Ovary (tissue), 9 donors: ENCODE data around the gene CHN2. TPM values are rescaled to one million over a fixed set of nuclear protein-coding genes. Genes with fewer than 3 reads are reported as not detected.

Source experiments
- DNase-seq, 5 donors: peaks; one replicate each; pipeline ENCODE4 v3.0.0-alpha.2; 2019 to 2020
- H3K27ac ChIP-seq, 2 donors: fragments of 200-600 bp; one replicate each; pipeline versions ENCODE4 v1.5.1 to v1.8.0; 2019 to 2022
- H3K27me3 ChIP-seq: fragments of 200-600 bp; one replicate; pipeline ENCODE4 v1.8.0; 2022
- H3K36me3 ChIP-seq: fragments of 200-600 bp; sonication (generic); one replicate; pipeline ENCODE4 v1.5.1; 2019
- H3K4me1 ChIP-seq: one replicate; pipeline ENCODE4 v1.8.1; 2013; ENCODE audit warnings: mild to moderate bottlenecking, moderate library complexity; ENCODE audit not compliant: insufficient read depth
- H3K4me3 ChIP-seq: fragments of 200-600 bp; sonication (generic); one replicate; pipeline ENCODE4 v1.5.1; 2017
- H3K9me3 ChIP-seq, 2 donors: fragments of 200-600 bp in 1 of 2; sonication (generic) in 1 of 2; one replicate each; pipeline versions ENCODE4 v1.5.1 to v1.8.1; 2013 to 2019; ENCODE audit warnings: mild to moderate bottlenecking in 1 of 2, moderate library complexity in 1 of 2
- EP300 ChIP-seq: sonication (generic); formaldehyde crosslinking; IDR thresholded peaks from one replicate; pipeline ENCODE4 v1.6.1; 2017; ENCODE audit warnings: antibody characterized with exemption
- POLR2A ChIP-seq: fragments of 450-650 bp; IDR thresholded peaks from one replicate; pipeline ENCODE4 v1.6.1; 2017; ENCODE audit warnings: antibody characterized with exemption, mild to moderate bottlenecking, moderate library complexity
- WGBS, 3 donors: extraction: QIAGEN DNeasy Blood & Tissue Kit in 1 of 3; methylation state at CpG; one replicate each; pipeline versions ENCODE4 v1.1.5 to v1.1.7; 2013 to 2017; 5-methylcytosine and 5-hydroxymethylcytosine counted together
- intact Hi-C, 4 donors: fragments of 100-400 bp; cut with DNase I; formaldehyde crosslinking; loops; one replicate each; pipeline versions ENCODE4 v1.11.0 to v1.15.1; 2022 to 2023
- polyA plus RNA-seq, 2 donors: library from polyadenylated mRNA; stranded (reverse); fragments of 200-250 nt in 1 of 2; fragments of 350-450 nt in 1 of 2; fragmentation: Illumina TruSeq in 1 of 2; extraction: RNeasy Lipid Tissue Mini Kit (QIAGEN cat#74804) in 1 of 2; gene quantifications; one replicate each; pipeline ENCODE4 v1.2.3, GENCODE V29; 2013 to 2014
- total RNA-seq, 7 donors: library from RNA; depleted of rRNA in 2 of 7; stranded (reverse); fragments of >200 nt in 2 of 7; fragmentation: NEBNext Ultra II Directional in 3 of 7; extraction: Animal tissue kit (Norgen Biotek cat#: 25700) in 3 of 7; gene quantifications; one replicate each; pipeline versions ENCODE4 v1.1.0 to v1.2.4, GENCODE V29; 2016 to 2023
- TF ChIP-seq, protein P1 (sequence below), 3 donors: fragments of 450-650 bp in 2 of 3; fragments of 200-600 bp in 1 of 3; IDR thresholded peaks; one replicate each; pipeline versions ENCODE4 v1.5.1 to v1.8.0; 2016 to 2022; ENCODE audit warnings: antibody characterized with exemption in 3 of 3, mild to moderate bottlenecking in 1 of 3
- donor health status: DM: no; HTN: no; CAD: no; lungs with moderate emphysema.
- donor health status: DM: no; HTN: no; CAD: no.
- donor health status: Bipolar disorder and iron deficiency.
- donor health status: DM: yes; HTN: yes; CAD: no.
- donor health status: DM: no; HTN: no; CAD: no.
- donor health status: DM: yes; HTN: yes; CAD: no.

CHN2 gene
- total and polyA plus RNA-seq, 9 donors = 17.9 to 32.6 (median 22.3) TPM

DNA sequence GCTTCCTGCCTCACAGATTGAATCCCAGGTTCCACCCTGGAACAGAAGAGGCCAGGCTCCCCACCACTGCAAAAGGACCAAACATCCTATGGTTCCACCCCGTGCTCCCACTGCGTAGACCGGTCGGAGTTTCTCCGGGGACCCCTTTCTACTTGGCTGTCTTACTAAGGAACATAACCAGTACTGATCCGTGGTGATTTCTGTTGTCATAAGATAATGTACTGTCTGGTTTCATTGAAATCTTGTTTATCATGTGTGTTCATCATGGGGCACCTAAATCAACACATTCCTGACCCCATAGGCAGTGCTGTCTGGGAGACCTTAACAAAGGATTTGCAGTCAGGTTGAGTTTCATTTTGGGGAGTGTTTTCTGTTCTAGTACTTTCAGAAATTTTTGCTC is 104.5 kb downstream of the CHN2 start:
- no peak overlapping the region for H3K4me3 ChIP-seq
- intact Hi-C loops = no loop called here
- no peak overlapping the region for H3K27ac ChIP-seq
- no peaks in the 10 kb centered on the region for H3K4me1 ChIP-seq
- TF ChIP-seq POLR2A = no peak
- TF ChIP-seq, protein P1, sequence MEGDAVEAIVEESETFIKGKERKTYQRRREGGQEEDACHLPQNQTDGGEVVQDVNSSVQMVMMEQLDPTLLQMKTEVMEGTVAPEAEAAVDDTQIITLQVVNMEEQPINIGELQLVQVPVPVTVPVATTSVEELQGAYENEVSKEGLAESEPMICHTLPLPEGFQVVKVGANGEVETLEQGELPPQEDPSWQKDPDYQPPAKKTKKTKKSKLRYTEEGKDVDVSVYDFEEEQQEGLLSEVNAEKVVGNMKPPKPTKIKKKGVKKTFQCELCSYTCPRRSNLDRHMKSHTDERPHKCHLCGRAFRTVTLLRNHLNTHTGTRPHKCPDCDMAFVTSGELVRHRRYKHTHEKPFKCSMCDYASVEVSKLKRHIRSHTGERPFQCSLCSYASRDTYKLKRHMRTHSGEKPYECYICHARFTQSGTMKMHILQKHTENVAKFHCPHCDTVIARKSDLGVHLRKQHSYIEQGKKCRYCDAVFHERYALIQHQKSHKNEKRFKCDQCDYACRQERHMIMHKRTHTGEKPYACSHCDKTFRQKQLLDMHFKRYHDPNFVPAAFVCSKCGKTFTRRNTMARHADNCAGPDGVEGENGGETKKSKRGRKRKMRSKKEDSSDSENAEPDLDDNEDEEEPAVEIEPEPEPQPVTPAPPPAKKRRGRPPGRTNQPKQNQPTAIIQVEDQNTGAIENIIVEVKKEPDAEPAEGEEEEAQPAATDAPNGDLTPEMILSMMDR (IDR thresholded peaks at IDR 0.05) = no peak
- TF ChIP-seq EP300 = no peak
- 85 to 92% (median 89%) methylated on average over 6 of the region's 6 CpGs for WGBS, 3 donors
- DNase-seq = no peak
- H3K36me3 ChIP-seq = no peaks in the 10 kb centered on the region
- no peaks in the 10 kb centered on the region for H3K9me3 ChIP-seq
- no peaks in the 10 kb centered on the region for H3K27me3 ChIP-seq

DNA sequence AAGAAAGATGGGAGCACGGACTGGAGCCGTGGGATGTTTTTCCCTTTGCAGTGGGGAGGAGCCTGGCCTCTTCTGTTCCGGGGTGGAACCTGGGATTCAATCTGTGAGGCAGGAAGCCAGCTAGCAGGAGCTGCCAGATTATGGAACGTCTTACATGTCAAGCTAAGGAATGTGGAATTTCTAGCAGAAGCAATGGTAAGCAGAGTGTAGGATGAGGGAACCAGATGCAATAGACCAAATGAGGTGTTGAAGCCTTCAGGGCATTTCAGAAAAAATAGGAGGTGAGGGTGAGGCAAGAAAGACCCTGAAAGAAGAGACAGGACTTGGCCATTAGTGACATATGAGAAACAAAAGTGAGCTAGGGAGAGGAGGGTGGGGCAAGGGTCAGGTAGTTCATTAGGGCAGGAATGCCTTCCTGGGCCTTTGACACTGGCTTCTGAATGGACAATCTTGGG is 105.5 kb downstream of the CHN2 start:
- DNase-seq = no peak
- H3K4me3 ChIP-seq = no peak overlapping the region
- no peaks in the 10 kb centered on the region for H3K27me3 ChIP-seq
- intact Hi-C loops = no loop called here
- H3K27ac ChIP-seq = no peak overlapping the region
- TF ChIP-seq EP300 = no peak
- no peak for TF ChIP-seq POLR2A
- TF ChIP-seq, protein P1 (IDR thresholded peaks at IDR 0.05) = no peak
- no peaks in the 10 kb centered on the region for H3K36me3 ChIP-seq
- no peaks in the 10 kb centered on the region for H3K4me1 ChIP-seq
- 19 to 43% (median 43%) methylated on average over 4 of the region's 4 CpGs for WGBS, 3 donors
- no peaks in the 10 kb centered on the region for H3K9me3 ChIP-seq

DNA sequence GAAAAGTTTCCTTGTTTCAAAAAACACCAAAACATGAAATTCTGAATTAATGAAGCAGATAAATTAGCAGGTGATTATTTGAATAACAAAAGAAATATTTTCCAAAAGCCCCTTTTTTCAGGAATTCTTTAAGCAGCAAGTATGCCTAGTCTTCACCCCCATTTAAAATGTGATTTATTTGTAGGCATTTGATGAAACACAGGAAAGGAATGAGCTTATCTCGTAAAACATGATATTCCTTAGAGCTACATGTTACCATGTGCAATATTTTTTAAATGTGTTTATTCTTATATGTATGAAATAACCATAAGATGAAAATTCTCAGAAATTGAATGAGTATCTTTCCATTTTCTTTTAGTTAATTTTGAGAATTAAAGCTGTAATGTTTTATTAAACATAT is 106.1 kb downstream of the CHN2 start:
- Histone ChIP-seq H3K4me3 (no peak overlapping the region), H3K36me3 (no peaks in the 10 kb centered on the region), H3K4me1 (no peaks in the 10 kb centered on the region), H3K27ac (no peak overlapping the region), H3K9me3 (no peaks in the 10 kb centered on the region), H3K27me3 (no peaks in the 10 kb centered on the region)
- intact Hi-C loops = no loop called here
- no peak for TF ChIP-seq POLR2A
- TF ChIP-seq EP300 = no peak
- TF ChIP-seq, protein P1 (IDR thresholded peaks at IDR 0.05) = no peak
- WGBS, 3 donors = 47 to 56% (median 53%) methylated on average over 1 of the region's 1 CpG
- no peak for DNase-seq

DNA sequence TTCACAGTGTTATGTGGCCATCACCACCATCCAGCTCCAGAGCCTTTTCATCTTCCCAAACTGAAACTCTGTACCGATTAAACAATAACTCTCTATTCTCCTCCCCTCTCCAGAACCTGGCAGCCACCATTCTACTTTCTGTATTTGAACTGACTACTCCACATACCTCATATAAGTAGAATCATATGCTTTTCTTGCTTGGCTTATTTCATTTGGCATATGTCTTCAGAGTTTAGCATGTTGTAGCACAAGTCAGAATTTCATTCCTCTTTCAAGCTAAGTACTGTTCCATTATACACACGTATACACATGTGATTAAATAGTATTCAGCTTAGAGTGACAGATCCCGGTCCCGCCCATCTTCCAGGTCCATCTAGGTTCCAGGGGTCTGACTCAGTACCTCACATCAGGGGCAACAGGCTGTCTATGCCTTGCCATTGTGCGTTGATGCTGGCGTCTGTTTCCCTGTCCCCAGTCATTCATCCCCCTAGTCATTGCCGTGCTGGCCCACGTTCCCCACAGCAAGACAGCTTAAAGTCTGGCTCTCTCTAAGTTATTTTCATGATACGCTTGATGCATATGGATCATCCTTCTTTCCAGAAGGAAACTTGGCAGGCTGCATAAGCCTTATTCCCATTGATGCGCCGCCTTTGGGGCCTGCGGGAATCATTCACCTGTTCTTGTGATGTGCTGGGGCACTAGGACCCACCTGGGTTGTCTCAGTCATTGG is 108.3 kb downstream of the CHN2 start:
- TF ChIP-seq, protein P1 (IDR thresholded peaks at IDR 0.05) = no peak
- TF ChIP-seq POLR2A = no peak
- no peak for TF ChIP-seq EP300
- no peaks in the 10 kb centered on the region for H3K36me3 ChIP-seq
- no peak overlapping the region for H3K4me3 ChIP-seq
- H3K27me3 ChIP-seq = no peaks in the 10 kb centered on the region
- DNase-seq = no peak
- H3K9me3 ChIP-seq = no peaks in the 10 kb centered on the region
- WGBS, 3 donors = 95% methylated on average over 12 of the region's 12 CpGs
- intact Hi-C loops = no loop called here
- no peak overlapping the region for H3K27ac ChIP-seq
- H3K4me1 ChIP-seq = no peaks in the 10 kb centered on the region
